GM21576 (cell line): ENCODE measurements around the gene SERF2.
"Not testable (repeated sequence)": the region's sequence is repeated elsewhere in the genome, so short reads cannot be mapped to it uniquely, and the experiment has no call there.

ENCODE experiments used
- ATAC-seq: cut with Tn5 transposase; IDR thresholded peaks from one replicate; pipeline ENCODE4 v1.9.1; 2021; ENCODE audit warnings: mild to moderate bottlenecking, moderate library complexity; ENCODE audit not compliant: unreplicated experiment

The SERF2 gene

DNA sequence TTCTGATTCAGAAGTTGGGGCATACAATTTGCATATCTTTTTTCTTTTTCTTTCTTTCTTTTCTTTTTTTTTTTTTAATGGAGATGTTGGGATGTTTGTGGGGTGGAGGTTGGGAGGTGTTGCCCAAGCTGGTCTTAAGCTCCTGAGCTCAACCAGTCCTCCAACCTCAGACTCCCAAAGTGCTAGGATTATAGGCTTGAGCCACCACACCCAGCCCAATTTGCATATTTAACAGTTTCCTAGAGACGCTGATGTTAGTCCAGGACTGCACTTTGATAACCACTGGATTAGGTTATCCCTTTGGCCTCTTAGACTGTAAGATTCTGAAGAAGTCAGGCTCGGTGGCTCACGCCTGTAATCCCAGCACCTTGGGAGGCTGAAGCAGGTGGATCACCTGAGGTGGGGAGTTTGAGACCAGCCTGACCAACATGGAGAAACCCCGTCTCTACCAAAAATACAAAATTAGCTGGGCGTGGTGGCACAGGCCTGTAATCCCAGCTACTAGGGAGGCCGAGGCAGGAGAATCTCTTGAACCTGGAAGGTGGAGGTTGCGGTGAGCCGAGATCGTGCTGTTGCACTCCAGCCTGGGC lies 37.9 kb downstream of the SERF2 start:
- not testable (repeated sequence) for ATAC-seq

DNA sequence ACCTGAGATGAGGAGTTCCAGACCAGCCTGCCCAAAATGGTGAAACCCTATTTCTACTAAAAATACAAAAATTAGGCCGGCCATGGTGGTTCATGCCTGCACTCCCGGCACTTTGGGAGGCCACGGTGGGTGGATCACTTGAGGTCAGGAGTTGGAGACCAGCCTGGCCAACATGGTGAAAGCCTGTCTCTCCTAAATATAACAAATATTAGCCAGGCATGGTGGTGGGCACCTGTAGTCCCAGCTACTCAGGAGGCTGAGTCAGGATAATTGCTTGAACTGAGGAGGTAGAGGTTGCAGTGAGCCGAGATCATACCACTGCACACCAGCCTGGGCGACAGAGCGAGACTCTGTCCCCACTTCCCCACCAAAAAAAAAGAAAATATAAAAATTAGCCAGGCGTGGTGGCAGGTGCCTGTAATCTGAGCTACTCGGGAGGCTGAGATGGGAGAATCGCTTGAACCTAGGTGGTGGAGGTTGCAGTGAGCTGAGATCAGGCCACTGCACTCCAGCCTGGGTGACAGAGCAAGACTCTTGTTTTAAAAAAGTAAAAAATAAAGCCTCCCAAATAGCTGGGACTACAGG lies 38.7 kb downstream of the SERF2 start:
- not testable (repeated sequence) for ATAC-seq

GRCh38 chr15:43831519-43832052 lies 39.5 kb downstream of the SERF2 start:
- ATAC-seq, result not testable (repeated sequence)

DNA sequence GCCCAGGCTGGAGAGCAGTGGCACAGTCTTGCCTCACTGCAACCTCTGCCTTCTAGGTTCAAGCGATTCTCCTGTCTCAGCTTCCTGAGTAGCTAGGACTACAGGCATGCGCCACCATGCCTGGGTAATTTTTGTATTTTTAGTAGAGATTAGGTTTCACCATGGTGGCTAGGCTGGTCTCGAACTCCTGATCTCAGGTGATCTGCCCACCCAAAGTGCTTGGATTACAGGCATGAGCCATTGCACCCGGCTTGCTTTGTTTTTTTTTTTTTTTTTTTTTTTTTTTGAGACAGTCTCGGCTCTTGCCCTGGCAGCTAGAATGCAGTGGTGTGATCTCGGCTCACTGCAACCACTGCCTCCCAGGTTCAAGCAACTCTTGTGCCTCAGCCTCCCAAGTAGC lies 40.4 kb downstream of the SERF2 start:
- ATAC-seq, result not testable (repeated sequence)

- ATAC-seq, result no peak
Observed at GRCh38 chr15:43845421-43845820, 53.3 kb downstream of the SERF2 start.
